Measurements from ENCODE around the gene TMIE. TPM values are rescaled to one million over a fixed set of nuclear protein-coding genes. Genes with fewer than 3 reads are reported as not detected.
"Not testable (repeated sequence)": the region's sequence is repeated elsewhere in the genome, so short reads cannot be mapped to it uniquely, and the experiment has no call there.

The TMIE gene
- total and polyA plus RNA-seq, 2 of the 13 experiments (the other 11 are each of a cell fraction or from before 2014, with no cell fraction given) = not detected

- in situ Hi-C loops (cut with HindIII; ENCODE audit: extremely low pct_ligation_motif_present, low pct_unique_long_range_greater_than_20kb); H3K79me2 ChIP-seq (ENCODE audit: insufficient read depth, low read length); H3K9me3 ChIP-seq (ENCODE audit: low read length); H3K4me3 ChIP-seq (replicated peaks in 1 of 3; ENCODE audit: insufficient read depth in 1 of 3, low read depth in 2 of 3, low read length in 3 of 3); H4K20me1 ChIP-seq (ENCODE audit: insufficient read depth, low read length); DNase-seq (ENCODE audit: low spot score); H3K36me3 ChIP-seq (replicated peaks in 1 of 2; ENCODE audit: control insufficient read depth in 1 of 2, insufficient read depth in 2 of 2, low read length in 2 of 2); FAIRE-seq; CTCF ChIA-PET (ENCODE audit: low intra/inter-chr PET ratio, low total read pairs); H3K4me1 ChIP-seq (ENCODE audit: insufficient read depth, low read length); H3K27ac ChIP-seq (ENCODE audit: extremely low read length, insufficient read depth, low read length); intact Hi-C loops (cut with micrococcal nuclease; ENCODE audit: unreplicated experiment); ATAC-seq; H3K4me2 ChIP-seq (ENCODE audit: low read depth, low read length); BruUV-seq (replicated peaks); H3K9ac ChIP-seq (ENCODE audit: insufficient read depth, low read depth, low read length); H3K27me3 ChIP-seq (ENCODE audit: control insufficient read depth in 1 of 2, insufficient read depth in 2 of 2, low read length in 2 of 2); H2AFZ ChIP-seq (ENCODE audit: low read length); POLR2A ChIA-PET: not testable (repeated sequence)
- 41% methylated on average over 3 of the region's 3 CpGs for WGBS (ENCODE audit: low lambda C conversion rate)
Observed at GRCh38 chr3:46739565-46739964, 38.4 kb downstream of the TMIE start.

GRCh38 chr3:46742992-46743585 lies 41.9 kb downstream of the TMIE start:
- no peaks in the 10 kb centered on the region for H3K9me3 ChIP-seq (ENCODE audit: low read length)
- WGBS (ENCODE audit: low lambda C conversion rate) = 60% methylated on average over 12 of the region's 12 CpGs
- H3K4me3 ChIP-seq (replicated peaks in 1 of 3; ENCODE audit: insufficient read depth in 1 of 3, low read depth in 2 of 3, low read length in 3 of 3) = no peak overlapping the region
- H3K9ac ChIP-seq (ENCODE audit: insufficient read depth, low read depth, low read length) = no peak overlapping the region
- ATAC-seq (0 out of 3 replicates have a peak, but pooled peaks have one; percentile 31), DNase-seq (ENCODE audit: low spot score) (no peak), FAIRE-seq (no peak)
- no TSS peak for BruUV-seq (replicated peaks)
- TF ChIP-seq IRF9 (CRISPR knock-in tag; IDR thresholded peaks at IDR 0.05; ENCODE audit: borderline replicate concordance) (no peak), REST (IDR thresholded peaks at IDR 0.05; ENCODE audit: borderline replicate concordance in 1 of 2, low read depth in 1 of 2, low read length in 2 of 2) (peak; percentile 25 to 71), GTF2F1 (IDR thresholded peaks at IDR 0.05; ENCODE audit: low read length) (no peak), SSRP1 (CRISPR knock-in tag; IDR thresholded peaks at IDR 0.05) (no peak), SNRNP70 (IDR thresholded peaks at IDR 0.05; ENCODE audit: low read depth, low read length) (no peak)
- no peaks in the 10 kb centered on the region for H3K4me1 ChIP-seq (ENCODE audit: insufficient read depth, low read length)
- intact Hi-C loops (cut with micrococcal nuclease; ENCODE audit: unreplicated experiment) = no loop called here
- no peak overlapping the region for H2AFZ ChIP-seq (ENCODE audit: low read length)
- no peaks in the 10 kb centered on the region for H3K36me3 ChIP-seq (replicated peaks in 1 of 2; ENCODE audit: control insufficient read depth in 1 of 2, insufficient read depth in 2 of 2, low read length in 2 of 2)
- H3K79me2 ChIP-seq (ENCODE audit: insufficient read depth, low read length) = no peaks in the 10 kb centered on the region
- no peak overlapping the region for H3K4me2 ChIP-seq (ENCODE audit: low read depth, low read length)
- CTCF ChIA-PET (ENCODE audit: low intra/inter-chr PET ratio, low total read pairs) = no interaction called here
- H4K20me1 ChIP-seq (ENCODE audit: insufficient read depth, low read length) = no peaks in the 10 kb centered on the region
- POLR2A ChIA-PET = no interaction called here
- in situ Hi-C loops (cut with HindIII; ENCODE audit: extremely low pct_ligation_motif_present, low pct_unique_long_range_greater_than_20kb) = no loop called here
- H3K27ac ChIP-seq (ENCODE audit: extremely low read length, insufficient read depth, low read length) = no peak overlapping the region
- H3K27me3 ChIP-seq (ENCODE audit: control insufficient read depth in 1 of 2, insufficient read depth in 2 of 2, low read length in 2 of 2) = peaks cover 0 to 3% of the 10 kb centered on the region in 2 experiments; a peak in 1 of 5 replicates
